Kasumi-1 (cell line): Measurements from ENCODE around the gene PSMB7.

ENCODE experiments used
- DNase-seq, 2 experiments: peaks; one replicate each; lab custom pipeline; 2025; lab: John Stamatoyannopoulos, UW

Gene PSMB7

GRCh38 chr9:124326378-124326777 is 88.9 kb downstream of the PSMB7 start:
- DNase-seq: no peak

GRCh38 chr9:124325816-124326215 is 89.4 kb downstream of the PSMB7 start:
- DNase-seq: no peak

- DNase-seq: no peak
Observed at GRCh38 chr9:124323904-124324303, 91.3 kb downstream of the PSMB7 start.

- peak; percentile 89 for DNase-seq
Observed at GRCh38 chr9:124322618-124323432, 92.4 kb downstream of the PSMB7 start.

GRCh38 chr9:124321935-124322334 is 93.3 kb downstream of the PSMB7 start:
- no peak for DNase-seq

- no peak for DNase-seq
Observed at GRCh38 chr9:124321416-124321815, 93.8 kb downstream of the PSMB7 start.

- DNase-seq: peak; percentile 41 to 54
Observed at GRCh38 chr9:124320062-124320973, 94.9 kb downstream of the PSMB7 start.

GRCh38 chr9:124315882-124316281 is 99.4 kb downstream of the PSMB7 start:
- DNase-seq: no peak

- no peak for DNase-seq
Observed at GRCh38 chr9:124313940-124314339, 101.3 kb downstream of the PSMB7 start.

GRCh38 chr9:124312290-124313265 is 102.7 kb downstream of the PSMB7 start:
- no peak for DNase-seq

- no peak for DNase-seq
Observed at GRCh38 chr9:124311283-124311682, 104.0 kb downstream of the PSMB7 start.

GRCh38 chr9:124309667-124310084 is 105.6 kb downstream of the PSMB7 start:
- no peak for DNase-seq

- no peak for DNase-seq
Observed at GRCh38 chr9:124308606-124309491, 106.4 kb downstream of the PSMB7 start.

- DNase-seq: no peak
Observed at GRCh38 chr9:124307379-124308030, 107.7 kb downstream of the PSMB7 start.

GRCh38 chr9:124306098-124306735 is 109.0 kb downstream of the PSMB7 start:
- peak; percentile 3 to 40 for DNase-seq

GRCh38 chr9:124304285-124304684 is 111.0 kb downstream of the PSMB7 start:
- no peak for DNase-seq

- DNase-seq: no peak
Observed at GRCh38 chr9:124303762-124304161, 111.5 kb downstream of the PSMB7 start.
